Measurements from ENCODE around the gene STAT5A. TPM values are rescaled to one million over a fixed set of nuclear protein-coding genes. Genes with fewer than 3 reads are reported as not detected.

STAT5A gene
- total RNA-seq, 1 experiment from 2014 or later, result 6.6 TPM

DNA sequence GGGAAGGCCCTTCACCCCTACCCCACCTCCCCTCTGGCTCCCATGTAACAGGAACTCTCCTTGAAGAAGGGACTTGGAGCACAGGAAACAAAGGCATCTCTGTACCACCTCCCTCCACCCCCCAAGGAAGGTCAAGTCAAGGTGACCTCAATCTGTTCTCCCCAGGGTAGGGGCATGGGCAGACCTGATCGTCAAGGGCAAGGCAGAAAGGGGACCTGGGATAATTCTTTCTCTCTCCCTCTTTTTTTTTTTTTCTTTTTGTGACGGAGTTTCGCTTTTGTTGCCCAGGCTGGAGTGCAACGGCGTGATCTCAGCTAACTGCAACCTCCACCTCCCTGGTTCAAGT, 4.3 kb upstream of the STAT5A start:
- Mint-ChIP-seq H3K4me1 (peaks cover 22% of the 10 kb centered on the region), H3K27me3 (ENCODE audit: low read depth) (peaks cover 19% of the 10 kb centered on the region), H3K36me3 (no peaks in the 10 kb centered on the region), H3K4me3 (no peak overlapping the region), H3K27ac (no peak overlapping the region), H3K9me3 (no peaks in the 10 kb centered on the region)
- POLR2A ChIA-PET, result no interaction called here
- ATAC-seq, result no peak
- TF ChIP-seq ZNF396 (CRISPR knock-in tag; IDR thresholded peaks at IDR 0.05; ENCODE audit: borderline replicate concordance), result no peak
- TF ChIP-seq, protein P1, sequence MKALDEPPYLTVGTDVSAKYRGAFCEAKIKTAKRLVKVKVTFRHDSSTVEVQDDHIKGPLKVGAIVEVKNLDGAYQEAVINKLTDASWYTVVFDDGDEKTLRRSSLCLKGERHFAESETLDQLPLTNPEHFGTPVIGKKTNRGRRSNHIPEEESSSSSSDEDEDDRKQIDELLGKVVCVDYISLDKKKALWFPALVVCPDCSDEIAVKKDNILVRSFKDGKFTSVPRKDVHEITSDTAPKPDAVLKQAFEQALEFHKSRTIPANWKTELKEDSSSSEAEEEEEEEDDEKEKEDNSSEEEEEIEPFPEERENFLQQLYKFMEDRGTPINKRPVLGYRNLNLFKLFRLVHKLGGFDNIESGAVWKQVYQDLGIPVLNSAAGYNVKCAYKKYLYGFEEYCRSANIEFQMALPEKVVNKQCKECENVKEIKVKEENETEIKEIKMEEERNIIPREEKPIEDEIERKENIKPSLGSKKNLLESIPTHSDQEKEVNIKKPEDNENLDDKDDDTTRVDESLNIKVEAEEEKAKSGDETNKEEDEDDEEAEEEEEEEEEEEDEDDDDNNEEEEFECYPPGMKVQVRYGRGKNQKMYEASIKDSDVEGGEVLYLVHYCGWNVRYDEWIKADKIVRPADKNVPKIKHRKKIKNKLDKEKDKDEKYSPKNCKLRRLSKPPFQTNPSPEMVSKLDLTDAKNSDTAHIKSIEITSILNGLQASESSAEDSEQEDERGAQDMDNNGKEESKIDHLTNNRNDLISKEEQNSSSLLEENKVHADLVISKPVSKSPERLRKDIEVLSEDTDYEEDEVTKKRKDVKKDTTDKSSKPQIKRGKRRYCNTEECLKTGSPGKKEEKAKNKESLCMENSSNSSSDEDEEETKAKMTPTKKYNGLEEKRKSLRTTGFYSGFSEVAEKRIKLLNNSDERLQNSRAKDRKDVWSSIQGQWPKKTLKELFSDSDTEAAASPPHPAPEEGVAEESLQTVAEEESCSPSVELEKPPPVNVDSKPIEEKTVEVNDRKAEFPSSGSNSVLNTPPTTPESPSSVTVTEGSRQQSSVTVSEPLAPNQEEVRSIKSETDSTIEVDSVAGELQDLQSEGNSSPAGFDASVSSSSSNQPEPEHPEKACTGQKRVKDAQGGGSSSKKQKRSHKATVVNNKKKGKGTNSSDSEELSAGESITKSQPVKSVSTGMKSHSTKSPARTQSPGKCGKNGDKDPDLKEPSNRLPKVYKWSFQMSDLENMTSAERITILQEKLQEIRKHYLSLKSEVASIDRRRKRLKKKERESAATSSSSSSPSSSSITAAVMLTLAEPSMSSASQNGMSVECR (CRISPR knock-in tag; IDR thresholded peaks at IDR 0.05; ENCODE audit: borderline replicate concordance), result no peak
- TF ChIP-seq, protein P2, sequence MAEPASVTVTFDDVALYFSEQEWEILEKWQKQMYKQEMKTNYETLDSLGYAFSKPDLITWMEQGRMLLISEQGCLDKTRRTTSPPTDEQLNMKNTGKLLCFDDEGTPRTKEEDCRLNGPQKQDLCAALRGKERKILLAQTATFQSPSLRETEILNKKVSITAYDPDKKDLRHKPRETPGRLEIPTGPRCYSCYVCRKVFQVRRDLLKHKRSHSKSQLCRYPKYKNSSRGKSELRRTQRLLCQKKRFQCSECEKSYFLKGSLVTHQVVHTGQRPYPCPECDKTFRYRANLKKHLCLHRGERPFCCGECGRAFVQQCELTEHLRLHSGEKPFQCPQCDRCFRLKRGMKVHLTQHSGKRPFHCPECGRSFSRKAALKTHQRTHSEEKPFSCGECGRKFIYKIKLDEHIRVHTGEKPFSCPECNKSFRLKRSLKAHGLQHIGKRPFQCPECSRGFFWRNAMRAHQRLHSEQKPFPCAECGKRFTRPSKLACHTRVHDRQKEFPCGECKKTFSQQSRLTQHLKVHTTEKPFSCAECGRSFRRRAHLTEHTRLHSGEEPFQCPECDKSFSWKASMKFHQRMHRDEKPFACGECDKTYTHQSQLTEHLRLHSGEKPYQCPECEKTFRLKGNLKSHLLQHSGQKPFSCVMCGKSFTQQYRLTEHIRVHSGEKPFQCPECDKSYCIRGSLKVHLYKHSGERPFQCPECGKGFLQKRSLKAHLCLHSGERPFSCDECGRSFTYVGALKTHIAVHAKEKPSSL (CRISPR knock-in tag; conservative IDR thresholded peaks at IDR 0.05), result no peak
- TF ChIP-seq ZNF263 (CRISPR knock-in tag; IDR thresholded peaks at IDR 0.05; ENCODE audit: low read depth), result no peak
- no peak for TF ChIP-seq JUN (CRISPR knock-in tag; IDR thresholded peaks at IDR 0.05)
- no peak for TF ChIP-seq SP1 (CRISPR knock-in tag; conservative IDR thresholded peaks at IDR 0.05)
- DNase-seq (ENCODE audit: low spot score), result no peak
- CTCF ChIA-PET, result interaction anchor here (1.0 to 1.6 kb wide), 4 partner anchors 28 to 244 kb away, joined by 3 to 5 read pairs (median 4); no protein-coding TSS in a partner anchor

DNA sequence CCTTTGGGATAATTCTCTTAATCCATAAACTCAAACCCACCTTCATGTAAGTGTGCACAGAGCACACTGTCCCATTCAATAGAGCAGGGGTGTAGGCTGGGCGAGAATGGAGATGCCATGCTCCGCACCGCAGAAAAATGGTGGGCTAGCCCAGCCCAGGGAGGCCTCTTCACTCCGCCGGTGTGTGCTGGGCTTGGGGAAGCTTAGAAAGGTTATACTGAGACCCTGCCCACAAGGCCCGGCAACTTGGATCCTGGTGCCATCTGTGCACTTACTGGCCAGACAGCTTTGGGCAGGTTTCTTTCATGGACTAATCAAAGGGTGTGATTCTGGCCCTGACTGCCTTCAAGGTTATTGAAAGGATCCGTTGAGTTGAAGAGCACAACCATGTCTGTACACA, 3.7 kb upstream of the STAT5A start:
- ChIA-PET POLR2A (no interaction called here), CTCF (interaction anchor here (1.5 to 1.6 kb wide), 2 partner anchors 62 to 243 kb away, joined by 5 read pairs; no protein-coding TSS in a partner anchor)
- no peaks in the 10 kb centered on the region for H3K9me3 Mint-ChIP-seq
- DNase-seq (ENCODE audit: low spot score) (no peak), ATAC-seq (no peak)
- H3K27ac Mint-ChIP-seq, result no peak overlapping the region
- peaks cover 25% of the 10 kb centered on the region for H3K27me3 Mint-ChIP-seq (ENCODE audit: low read depth)
- no peaks in the 10 kb centered on the region for H3K36me3 Mint-ChIP-seq
- H3K4me3 Mint-ChIP-seq, result no peak overlapping the region
- H3K4me1 Mint-ChIP-seq, result peaks cover 25% of the 10 kb centered on the region
- TF ChIP-seq ZNF138 (CRISPR knock-in tag; conservative IDR thresholded peaks at IDR 0.05), result no peak
- TF ChIP-seq CREM (CRISPR knock-in tag; IDR thresholded peaks at IDR 0.05), result no peak
- TF ChIP-seq TP53 (CRISPR knock-in tag; IDR thresholded peaks at IDR 0.05), result no peak
- no peak for TF ChIP-seq ZNF423 (CRISPR knock-in tag; IDR thresholded peaks at IDR 0.05)
- TF ChIP-seq MXD4 (CRISPR knock-in tag; IDR thresholded peaks at IDR 0.05; ENCODE audit: borderline replicate concordance), result no peak
- no peak for TF ChIP-seq ELF4 (CRISPR knock-in tag; IDR thresholded peaks at IDR 0.05; ENCODE audit: low read depth)
- TF ChIP-seq, protein P3, sequence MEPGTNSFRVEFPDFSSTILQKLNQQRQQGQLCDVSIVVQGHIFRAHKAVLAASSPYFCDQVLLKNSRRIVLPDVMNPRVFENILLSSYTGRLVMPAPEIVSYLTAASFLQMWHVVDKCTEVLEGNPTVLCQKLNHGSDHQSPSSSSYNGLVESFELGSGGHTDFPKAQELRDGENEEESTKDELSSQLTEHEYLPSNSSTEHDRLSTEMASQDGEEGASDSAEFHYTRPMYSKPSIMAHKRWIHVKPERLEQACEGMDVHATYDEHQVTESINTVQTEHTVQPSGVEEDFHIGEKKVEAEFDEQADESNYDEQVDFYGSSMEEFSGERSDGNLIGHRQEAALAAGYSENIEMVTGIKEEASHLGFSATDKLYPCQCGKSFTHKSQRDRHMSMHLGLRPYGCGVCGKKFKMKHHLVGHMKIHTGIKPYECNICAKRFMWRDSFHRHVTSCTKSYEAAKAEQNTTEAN (CRISPR knock-in tag; IDR thresholded peaks at IDR 0.05), result no peak
- TF ChIP-seq, protein P4, sequence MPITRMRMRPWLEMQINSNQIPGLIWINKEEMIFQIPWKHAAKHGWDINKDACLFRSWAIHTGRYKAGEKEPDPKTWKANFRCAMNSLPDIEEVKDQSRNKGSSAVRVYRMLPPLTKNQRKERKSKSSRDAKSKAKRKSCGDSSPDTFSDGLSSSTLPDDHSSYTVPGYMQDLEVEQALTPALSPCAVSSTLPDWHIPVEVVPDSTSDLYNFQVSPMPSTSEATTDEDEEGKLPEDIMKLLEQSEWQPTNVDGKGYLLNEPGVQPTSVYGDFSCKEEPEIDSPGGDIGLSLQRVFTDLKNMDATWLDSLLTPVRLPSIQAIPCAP (CRISPR knock-in tag; IDR thresholded peaks at IDR 0.05), result no peak
- TF ChIP-seq JAZF1 (CRISPR knock-in tag; IDR thresholded peaks at IDR 0.05), result no peak
- no peak for TF ChIP-seq ZNF396 (CRISPR knock-in tag; IDR thresholded peaks at IDR 0.05; ENCODE audit: borderline replicate concordance)
- TF ChIP-seq NR1H2 (CRISPR knock-in tag; IDR thresholded peaks at IDR 0.05), result no peak
- TF ChIP-seq, protein P5, sequence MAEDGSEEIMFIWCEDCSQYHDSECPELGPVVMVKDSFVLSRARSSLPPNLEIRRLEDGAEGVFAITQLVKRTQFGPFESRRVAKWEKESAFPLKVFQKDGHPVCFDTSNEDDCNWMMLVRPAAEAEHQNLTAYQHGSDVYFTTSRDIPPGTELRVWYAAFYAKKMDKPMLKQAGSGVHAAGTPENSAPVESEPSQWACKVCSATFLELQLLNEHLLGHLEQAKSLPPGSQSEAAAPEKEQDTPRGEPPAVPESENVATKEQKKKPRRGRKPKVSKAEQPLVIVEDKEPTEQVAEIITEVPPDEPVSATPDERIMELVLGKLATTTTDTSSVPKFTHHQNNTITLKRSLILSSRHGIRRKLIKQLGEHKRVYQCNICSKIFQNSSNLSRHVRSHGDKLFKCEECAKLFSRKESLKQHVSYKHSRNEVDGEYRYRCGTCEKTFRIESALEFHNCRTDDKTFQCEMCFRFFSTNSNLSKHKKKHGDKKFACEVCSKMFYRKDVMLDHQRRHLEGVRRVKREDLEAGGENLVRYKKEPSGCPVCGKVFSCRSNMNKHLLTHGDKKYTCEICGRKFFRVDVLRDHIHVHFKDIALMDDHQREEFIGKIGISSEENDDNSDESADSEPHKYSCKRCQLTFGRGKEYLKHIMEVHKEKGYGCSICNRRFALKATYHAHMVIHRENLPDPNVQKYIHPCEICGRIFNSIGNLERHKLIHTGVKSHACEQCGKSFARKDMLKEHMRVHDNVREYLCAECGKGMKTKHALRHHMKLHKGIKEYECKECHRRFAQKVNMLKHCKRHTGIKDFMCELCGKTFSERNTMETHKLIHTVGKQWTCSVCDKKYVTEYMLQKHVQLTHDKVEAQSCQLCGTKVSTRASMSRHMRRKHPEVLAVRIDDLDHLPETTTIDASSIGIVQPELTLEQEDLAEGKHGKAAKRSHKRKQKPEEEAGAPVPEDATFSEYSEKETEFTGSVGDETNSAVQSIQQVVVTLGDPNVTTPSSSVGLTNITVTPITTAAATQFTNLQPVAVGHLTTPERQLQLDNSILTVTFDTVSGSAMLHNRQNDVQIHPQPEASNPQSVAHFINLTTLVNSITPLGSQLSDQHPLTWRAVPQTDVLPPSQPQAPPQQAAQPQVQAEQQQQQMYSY (CRISPR knock-in tag; IDR thresholded peaks at IDR 0.05), result no peak
- TF ChIP-seq ESRRA (CRISPR knock-in tag; IDR thresholded peaks at IDR 0.05; ENCODE audit: borderline replicate concordance), result no peak
- TF ChIP-seq, protein P1 (CRISPR knock-in tag; IDR thresholded peaks at IDR 0.05; ENCODE audit: borderline replicate concordance), result no peak

Measured in WTC11 (cell line).